Hepatocyte (in vitro differentiated cells): Measurements from ENCODE around the gene MORN2. TPM values are rescaled to one million over a fixed set of nuclear protein-coding genes. Genes with fewer than 3 reads are reported as not detected.
A peak's percentile ranks its signal among the peaks of the same experiment; 100 is the strongest.

Experiments used
- DNase-seq: peaks from one replicate; pipeline ENCODE4 v3.0.0-alpha.2; 2016; ENCODE audit warnings: low spot score
- H2AFZ ChIP-seq: fragments of 200-600 bp; sonication (generic); 2 replicates; pipeline ENCODE4 v1.6.0; 2016; ENCODE audit warnings: antibody characterized with exemption, mild to moderate bottlenecking
- H3K27ac ChIP-seq: fragments of 200-600 bp; sonication (generic); 2 replicates; pipeline ENCODE4 v1.5.1; 2016; ENCODE audit warnings: mild to moderate bottlenecking
- H3K27me3 ChIP-seq: fragments of 200-600 bp; sonication (generic); 2 replicates; pipeline ENCODE4 v1.6.1; 2016
- H3K36me3 ChIP-seq: fragments of 200-600 bp; sonication (generic); replicated peaks from 2 replicates; pipeline ENCODE4 v1.5.1; 2016; ENCODE audit warnings: low read depth; ENCODE audit not compliant: insufficient read depth
- H3K4me1 ChIP-seq: fragments of 200-600 bp; sonication (generic); 2 replicates; pipeline ENCODE4 v1.5.1; 2016; ENCODE audit warnings: mild to moderate bottlenecking, moderate library complexity; ENCODE audit not compliant: insufficient read depth
- H3K4me2 ChIP-seq: fragments of 200-600 bp; sonication (generic); 2 replicates; pipeline ENCODE4 v1.6.0; 2016
- H3K4me3 ChIP-seq: fragments of 200-600 bp; sonication (generic); 2 replicates; pipeline ENCODE4 v1.5.1; 2016; ENCODE audit warnings: mild to moderate bottlenecking
- H3K79me2 ChIP-seq: fragments of 200-600 bp; sonication (generic); 2 replicates; pipeline ENCODE4 v1.6.0; 2017; ENCODE audit warnings: mild to moderate bottlenecking
- H3K9me2 ChIP-seq: fragments of 200-600 bp; sonication (generic); replicated peaks from 2 replicates; pipeline ENCODE4 v1.6.0; 2017; ENCODE audit warnings: mild to moderate bottlenecking; ENCODE audit not compliant: insufficient read depth
- H3K9me3 ChIP-seq: fragments of 200-600 bp; sonication (generic); 2 replicates; pipeline ENCODE4 v1.5.1; 2016; ENCODE audit warnings: low read depth, mild to moderate bottlenecking
- H4K20me1 ChIP-seq: fragments of 200-600 bp; sonication (generic); 2 replicates; pipeline ENCODE4 v1.6.0; 2016; ENCODE audit warnings: mild to moderate bottlenecking; ENCODE audit not compliant: insufficient read depth, poor library complexity, severe bottlenecking
- EZH2 ChIP-seq: fragments of 200-600 bp; sonication (generic); IDR thresholded peaks from 2 replicates; pipeline ENCODE4 v1.6.1; 2016; ENCODE audit warnings: antibody characterized with exemption, mild to moderate bottlenecking, borderline replicate concordance
- EZH2phosphoT487 ChIP-seq: fragments of 200-600 bp; sonication (generic); IDR thresholded peaks from one replicate; pipeline ENCODE4 v1.6.1; 2018; ENCODE audit warnings: antibody characterized with exemption, mild to moderate bottlenecking, low read depth, moderate library complexity; ENCODE audit not compliant: unreplicated experiment, severe bottlenecking
- WGBS: methylation state at CpG from one replicate; pipeline ENCODE4 v1.1.6; 2016; ENCODE audit warnings: low lambda C conversion rate; ENCODE audit errors: missing lambda C conversion rate; 5-methylcytosine and 5-hydroxymethylcytosine counted together
- polyA plus RNA-seq: library from polyadenylated mRNA; unstranded; fragments of >200 nt; fragmentation: Nextera tagmentation; extraction: Ambion mirVana; gene quantifications from 2 replicates; pipeline ENCODE4 v1.2.1, GENCODE V29; 2016
- total RNA-seq: library from RNA; depleted of rRNA; stranded (reverse); fragments of >200 nt; gene quantifications from 2 replicates; pipeline ENCODE4 v1.2.3, GENCODE V29; 2014
- TF ChIP-seq, protein P1 (sequence below): fragments of 200-600 bp; sonication (generic); IDR thresholded peaks from 2 replicates; pipeline ENCODE4 v1.5.1; 2016; ENCODE audit warnings: antibody characterized with exemption, mild to moderate bottlenecking; ENCODE audit not compliant: poor library complexity

Gene MORN2
- total and polyA plus RNA-seq, 2 experiments from 2014 or later, result 19.3 to 26.4 TPM

DNA sequence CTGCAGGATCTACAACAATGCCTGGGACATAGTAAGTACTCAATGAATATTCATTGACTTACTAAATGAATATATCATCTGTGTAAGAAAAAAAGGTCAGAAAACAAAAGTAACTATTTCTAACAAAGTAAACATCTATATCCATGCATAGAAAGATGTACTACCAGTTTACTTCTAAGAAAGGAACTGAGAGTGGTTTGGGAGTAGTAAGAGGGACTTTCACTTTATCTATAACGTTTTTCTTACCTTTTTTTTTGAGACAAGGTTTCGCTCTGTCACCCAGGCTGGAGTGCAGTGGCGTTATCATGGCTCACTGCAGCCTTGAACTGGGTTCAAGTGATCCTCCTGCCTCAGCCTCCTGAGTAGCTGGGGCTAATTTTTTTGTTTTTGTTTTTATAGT lies 25.7 kb upstream of the MORN2 start:
- no peak overlapping the region for H3K4me2 ChIP-seq
- no peak for DNase-seq
- H4K20me1 ChIP-seq, result no peaks in the 10 kb centered on the region
- H3K4me1 ChIP-seq, result no peaks in the 10 kb centered on the region
- no peaks in the 10 kb centered on the region for H3K9me2 ChIP-seq
- no peak overlapping the region for H3K27ac ChIP-seq
- no peaks in the 10 kb centered on the region for H3K27me3 ChIP-seq
- TF ChIP-seq, protein P1, sequence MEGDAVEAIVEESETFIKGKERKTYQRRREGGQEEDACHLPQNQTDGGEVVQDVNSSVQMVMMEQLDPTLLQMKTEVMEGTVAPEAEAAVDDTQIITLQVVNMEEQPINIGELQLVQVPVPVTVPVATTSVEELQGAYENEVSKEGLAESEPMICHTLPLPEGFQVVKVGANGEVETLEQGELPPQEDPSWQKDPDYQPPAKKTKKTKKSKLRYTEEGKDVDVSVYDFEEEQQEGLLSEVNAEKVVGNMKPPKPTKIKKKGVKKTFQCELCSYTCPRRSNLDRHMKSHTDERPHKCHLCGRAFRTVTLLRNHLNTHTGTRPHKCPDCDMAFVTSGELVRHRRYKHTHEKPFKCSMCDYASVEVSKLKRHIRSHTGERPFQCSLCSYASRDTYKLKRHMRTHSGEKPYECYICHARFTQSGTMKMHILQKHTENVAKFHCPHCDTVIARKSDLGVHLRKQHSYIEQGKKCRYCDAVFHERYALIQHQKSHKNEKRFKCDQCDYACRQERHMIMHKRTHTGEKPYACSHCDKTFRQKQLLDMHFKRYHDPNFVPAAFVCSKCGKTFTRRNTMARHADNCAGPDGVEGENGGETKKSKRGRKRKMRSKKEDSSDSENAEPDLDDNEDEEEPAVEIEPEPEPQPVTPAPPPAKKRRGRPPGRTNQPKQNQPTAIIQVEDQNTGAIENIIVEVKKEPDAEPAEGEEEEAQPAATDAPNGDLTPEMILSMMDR, result no peak
- TF ChIP-seq EZH2phosphoT487 (no peak), EZH2 (no peak)
- no peaks in the 10 kb centered on the region for H3K36me3 ChIP-seq
- H3K4me3 ChIP-seq, result no peak overlapping the region
- WGBS, result 98% methylated on average over 3 of the region's 3 CpGs
- H3K9me3 ChIP-seq, result no peaks in the 10 kb centered on the region
- H2AFZ ChIP-seq, result no peak overlapping the region
- no peaks in the 10 kb centered on the region for H3K79me2 ChIP-seq

DNA sequence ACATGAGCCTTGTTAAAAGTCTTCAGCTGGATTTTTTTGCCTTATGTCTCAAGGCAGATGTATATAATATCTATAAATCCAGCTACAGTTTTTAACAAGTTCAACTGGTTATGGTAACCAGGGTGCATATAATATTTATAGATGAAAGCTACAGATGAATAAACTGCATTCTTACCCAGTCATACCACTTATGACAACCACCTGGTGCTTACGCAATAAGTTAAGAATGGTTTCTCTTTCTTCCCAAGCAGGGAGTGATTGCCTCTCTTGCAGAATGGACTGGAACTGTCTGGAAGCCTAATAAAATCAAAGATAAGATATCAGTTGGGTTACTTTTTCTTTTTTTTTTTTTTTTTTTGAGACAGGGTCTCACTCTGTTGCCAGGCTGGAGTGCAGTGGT lies 19.6 kb upstream of the MORN2 start:
- Histone ChIP-seq H3K4me1 (no peaks in the 10 kb centered on the region), H3K9me2 (no peaks in the 10 kb centered on the region), H3K4me3 (no peak overlapping the region), H3K36me3 (no peaks in the 10 kb centered on the region), H3K4me2 (no peak overlapping the region), H3K27me3 (no peaks in the 10 kb centered on the region), H3K79me2 (no peaks in the 10 kb centered on the region), H4K20me1 (no peaks in the 10 kb centered on the region), H2AFZ (no peak overlapping the region), H3K27ac (no peak overlapping the region), H3K9me3 (no peaks in the 10 kb centered on the region)
- TF ChIP-seq EZH2, result no peak
- no peak for TF ChIP-seq EZH2phosphoT487
- TF ChIP-seq, protein P1, result no peak
- 93% methylated on average over 1 of the region's 1 CpG for WGBS
- DNase-seq, result peak; percentile 27

DNA sequence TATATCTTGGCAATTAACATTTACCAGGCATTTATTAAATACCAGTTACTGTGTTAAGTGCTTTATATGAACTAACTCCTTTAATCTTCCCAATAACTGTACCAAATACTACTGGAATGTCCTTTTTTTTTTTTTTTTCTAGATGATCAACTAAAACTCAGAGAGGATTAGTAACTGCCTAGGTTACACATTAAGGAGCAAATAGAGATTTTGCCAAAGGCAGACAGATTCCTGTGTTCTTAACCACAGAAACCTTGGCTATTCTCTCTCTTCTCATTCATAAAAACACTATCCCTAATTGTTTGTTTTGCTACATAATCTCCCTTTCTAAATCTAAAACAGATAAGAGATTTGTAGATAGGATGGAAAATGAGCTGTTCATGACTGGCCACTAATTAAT lies 13.3 kb upstream of the MORN2 start:
- Histone ChIP-seq H3K79me2 (no peaks in the 10 kb centered on the region), H3K4me3 (no peak overlapping the region), H2AFZ (no peak overlapping the region), H3K27me3 (no peaks in the 10 kb centered on the region), H3K4me1 (peaks cover 9% of the 10 kb centered on the region), H3K9me3 (no peaks in the 10 kb centered on the region), H3K27ac (peak overlapping the region; percentile 35), H3K9me2 (no peaks in the 10 kb centered on the region), H3K4me2 (peak overlapping the region; percentile 46), H4K20me1 (no peaks in the 10 kb centered on the region), H3K36me3 (no peaks in the 10 kb centered on the region)
- DNase-seq, result no peak
- TF ChIP-seq EZH2phosphoT487 (no peak), EZH2 (no peak)
- TF ChIP-seq, protein P1, result no peak
